ENCODE results near the gene THSD1.

GRCh38 chr13:52399708-52400107 is 6.3 kb downstream of the THSD1 start:
- TF ChIP-seq CTCF (IDR thresholded peaks at IDR 0.05) (no peak), EP300 (IDR thresholded peaks at IDR 0.05; ENCODE audit: low read depth) (no peak), POLR2A (IDR thresholded peaks at IDR 0.05) (no peak), POLR2AphosphoS5 (IDR thresholded peaks at IDR 0.05) (no peak)
